GM18499 (cell line): Measurements from ENCODE around the gene PPFIA1.

Source experiments
- ATAC-seq: cut with Tn5 transposase; IDR thresholded peaks from one replicate; pipeline ENCODE4 v1.9.1; 2021; ENCODE audit warnings: moderate number of reproducible peaks; ENCODE audit not compliant: insufficient read depth, unreplicated experiment

The PPFIA1 gene

GRCh38 chr11:70351646-70352045 is 81.2 kb downstream of the PPFIA1 start:
- ATAC-seq, result no peak

- ATAC-seq, result no peak
Observed at GRCh38 chr11:70352100-70352499, 81.6 kb downstream of the PPFIA1 start.

- ATAC-seq, result no peak
Observed at GRCh38 chr11:70352601-70353000, 82.1 kb downstream of the PPFIA1 start.

GRCh38 chr11:70353329-70353728 is 82.8 kb downstream of the PPFIA1 start:
- ATAC-seq, result no peak

- ATAC-seq, result no peak
Observed at GRCh38 chr11:70353900-70354568, 83.5 kb downstream of the PPFIA1 start.

- no peak for ATAC-seq
Observed at GRCh38 chr11:70354629-70355028, 84.1 kb downstream of the PPFIA1 start.

GRCh38 chr11:70358753-70359152 is 88.3 kb downstream of the PPFIA1 start:
- ATAC-seq, result no peak

GRCh38 chr11:70359451-70360205 is 89.1 kb downstream of the PPFIA1 start:
- no peak for ATAC-seq

GRCh38 chr11:70360211-70360610 is 89.7 kb downstream of the PPFIA1 start:
- ATAC-seq, result no peak

GRCh38 chr11:70364178-70364577 is 93.7 kb downstream of the PPFIA1 start:
- ATAC-seq, result no peak

- no peak for ATAC-seq
Observed at GRCh38 chr11:70364745-70365543, 94.5 kb downstream of the PPFIA1 start.

GRCh38 chr11:70365544-70365927 is 95.0 kb downstream of the PPFIA1 start:
- ATAC-seq, result no peak

GRCh38 chr11:70367071-70367470 is 96.6 kb downstream of the PPFIA1 start:
- ATAC-seq, result no peak

GRCh38 chr11:70368961-70369360 is 98.5 kb downstream of the PPFIA1 start:
- ATAC-seq, result no peak

- ATAC-seq, result no peak
Observed at GRCh38 chr11:70371241-70371640, 100.8 kb downstream of the PPFIA1 start.

GRCh38 chr11:70372076-70372475 is 101.6 kb downstream of the PPFIA1 start:
- ATAC-seq, result no peak

GRCh38 chr11:70376621-70377020 is 106.1 kb downstream of the PPFIA1 start:
- ATAC-seq, result no peak

GRCh38 chr11:70377645-70378044 is 107.2 kb downstream of the PPFIA1 start:
- ATAC-seq, result no peak

- no peak for ATAC-seq
Observed at GRCh38 chr11:70378506-70379134, 108.1 kb downstream of the PPFIA1 start.

- ATAC-seq, result no peak
Observed at GRCh38 chr11:70381350-70381749, 110.9 kb downstream of the PPFIA1 start.
